Smooth muscle cell (in vitro differentiated cells): ENCODE results near the gene BCR. TPM values are rescaled to one million over a fixed set of nuclear protein-coding genes. Genes with fewer than 3 reads are reported as not detected.

ENCODE experiments used
- DNase-seq: peaks from one replicate; lab custom pipeline; 2025; ENCODE audit not compliant: unreplicated experiment; lab: John Stamatoyannopoulos, UW
- H2AFZ ChIP-seq: fragments of 200-600 bp; sonication (generic); 2 replicates; pipeline ENCODE4 v1.6.0; 2016; ENCODE audit warnings: antibody characterized with exemption, low read depth, mild to moderate bottlenecking
- H3F3A ChIP-seq: fragments of 200-600 bp; sonication (generic); 2 replicates; pipeline ENCODE4 v1.6.0; 2017; ENCODE audit warnings: antibody characterized with exemption, low read depth
- H3K27ac ChIP-seq: fragments of 200-600 bp; sonication (generic); 2 replicates; pipeline ENCODE4 v1.5.1; 2016; ENCODE audit warnings: low read depth, mild to moderate bottlenecking
- H3K27me3 ChIP-seq: fragments of 200-600 bp; sonication (generic); 2 replicates; pipeline ENCODE4 v1.6.1; 2016; ENCODE audit warnings: low read depth, mild to moderate bottlenecking
- H3K36me3 ChIP-seq: fragments of 200-600 bp; sonication (generic); 2 replicates; pipeline ENCODE4 v1.5.1; 2016; ENCODE audit warnings: low read depth
- H3K4me1 ChIP-seq: fragments of 200-600 bp; sonication (generic); 2 replicates; pipeline ENCODE4 v1.5.1; 2016; ENCODE audit warnings: low read depth
- H3K4me2 ChIP-seq: fragments of 200-600 bp; sonication (generic); 2 replicates; pipeline ENCODE4 v1.6.0; 2016; ENCODE audit warnings: mild to moderate bottlenecking
- H3K4me3 ChIP-seq: fragments of 200-600 bp; sonication (generic); 2 replicates; pipeline ENCODE4 v1.5.1; 2016; ENCODE audit warnings: mild to moderate bottlenecking
- H3K79me2 ChIP-seq: fragments of 200-600 bp; sonication (generic); 2 replicates; pipeline ENCODE4 v1.6.0; 2016; ENCODE audit warnings: low read depth, mild to moderate bottlenecking
- H3K9ac ChIP-seq: fragments of 200-600 bp; sonication (generic); 2 replicates; pipeline ENCODE4 v1.6.0; 2016; ENCODE audit warnings: low read depth
- H3K9me3 ChIP-seq: fragments of 200-600 bp; sonication (generic); replicated peaks from 2 replicates; pipeline ENCODE4 v1.5.1; 2016; ENCODE audit warnings: low read depth
- H4K20me1 ChIP-seq: fragments of 200-600 bp; sonication (generic); 2 replicates; pipeline ENCODE4 v1.6.0; 2016; ENCODE audit warnings: low read depth
- WGBS: methylation state at CpG from one replicate; pipeline ENCODE4 v1.1.7; 2016; ENCODE audit warnings: low lambda C conversion rate; 5-methylcytosine and 5-hydroxymethylcytosine counted together
- polyA plus RNA-seq: library from polyadenylated mRNA; unstranded; fragments of >200 nt; fragmentation: Nextera tagmentation; extraction: Ambion mirVana; gene quantifications from 2 replicates; pipeline ENCODE4 v1.2.1, GENCODE V29; 2016
- total RNA-seq: library from RNA; depleted of rRNA; stranded (reverse); fragments of >200 nt; gene quantifications from 2 replicates; pipeline ENCODE4 v1.2.3, GENCODE V29; 2014
- TF ChIP-seq, protein P1 (sequence below): fragments of 200-600 bp; sonication (generic); IDR thresholded peaks from 2 replicates; pipeline ENCODE4 v1.5.1; 2017; ENCODE audit warnings: borderline replicate concordance, mild to moderate bottlenecking, antibody characterized with exemption; ENCODE audit not compliant: insufficient read depth, poor library complexity, severe bottlenecking

The BCR gene
- total and polyA plus RNA-seq, 2 experiments from 2014 or later = 11.1 to 13.4 TPM

DNA sequence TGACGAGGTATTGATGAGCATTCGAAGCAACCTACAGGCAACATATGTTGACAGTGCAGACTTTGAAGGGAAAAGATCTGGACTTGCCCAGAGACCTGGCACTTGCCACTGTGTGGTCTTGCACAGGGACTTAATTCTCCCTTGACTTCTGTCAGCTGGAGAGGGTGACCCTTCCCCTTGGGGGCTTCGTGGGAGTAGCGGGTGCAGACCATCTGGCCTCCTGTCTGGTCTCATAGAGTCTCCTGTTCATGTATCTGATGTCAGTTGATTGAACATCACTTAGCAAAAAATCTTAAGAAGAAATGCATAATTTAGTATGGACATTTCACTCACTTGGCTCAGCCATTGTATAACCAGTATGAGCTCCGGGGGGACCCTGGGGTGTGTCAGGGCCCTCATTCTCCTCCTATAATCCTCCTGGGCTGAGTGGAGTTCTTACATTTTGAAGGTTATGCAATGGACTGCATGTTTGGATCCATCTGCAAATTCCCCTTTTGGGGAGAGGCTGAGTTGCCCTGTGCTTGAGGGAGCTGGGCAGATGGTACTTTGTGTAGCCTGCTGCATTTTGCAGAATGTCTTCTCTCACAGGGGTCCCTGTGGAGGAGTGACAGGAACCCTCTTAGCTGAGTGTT lies 13.0 kb downstream of the BCR start:
- no peaks in the 10 kb centered on the region for H3K36me3 ChIP-seq
- WGBS = 98% methylated on average over 5 of the region's 5 CpGs
- H3K4me3 ChIP-seq = no peak overlapping the region
- H3K4me2 ChIP-seq = no peak overlapping the region
- peaks cover 2% of the 10 kb centered on the region for H3K4me1 ChIP-seq
- H3K9ac ChIP-seq = no peak overlapping the region
- H3K79me2 ChIP-seq = peaks cover 64% of the 10 kb centered on the region
- no peaks in the 10 kb centered on the region for H3F3A ChIP-seq
- no peak overlapping the region for H3K27ac ChIP-seq
- TF ChIP-seq, protein P1, sequence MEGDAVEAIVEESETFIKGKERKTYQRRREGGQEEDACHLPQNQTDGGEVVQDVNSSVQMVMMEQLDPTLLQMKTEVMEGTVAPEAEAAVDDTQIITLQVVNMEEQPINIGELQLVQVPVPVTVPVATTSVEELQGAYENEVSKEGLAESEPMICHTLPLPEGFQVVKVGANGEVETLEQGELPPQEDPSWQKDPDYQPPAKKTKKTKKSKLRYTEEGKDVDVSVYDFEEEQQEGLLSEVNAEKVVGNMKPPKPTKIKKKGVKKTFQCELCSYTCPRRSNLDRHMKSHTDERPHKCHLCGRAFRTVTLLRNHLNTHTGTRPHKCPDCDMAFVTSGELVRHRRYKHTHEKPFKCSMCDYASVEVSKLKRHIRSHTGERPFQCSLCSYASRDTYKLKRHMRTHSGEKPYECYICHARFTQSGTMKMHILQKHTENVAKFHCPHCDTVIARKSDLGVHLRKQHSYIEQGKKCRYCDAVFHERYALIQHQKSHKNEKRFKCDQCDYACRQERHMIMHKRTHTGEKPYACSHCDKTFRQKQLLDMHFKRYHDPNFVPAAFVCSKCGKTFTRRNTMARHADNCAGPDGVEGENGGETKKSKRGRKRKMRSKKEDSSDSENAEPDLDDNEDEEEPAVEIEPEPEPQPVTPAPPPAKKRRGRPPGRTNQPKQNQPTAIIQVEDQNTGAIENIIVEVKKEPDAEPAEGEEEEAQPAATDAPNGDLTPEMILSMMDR = no peak
- no peak overlapping the region for H2AFZ ChIP-seq
- no peaks in the 10 kb centered on the region for H3K9me3 ChIP-seq
- no peaks in the 10 kb centered on the region for H3K27me3 ChIP-seq
- peaks cover 99% of the 10 kb centered on the region for H4K20me1 ChIP-seq
- DNase-seq = no peak

DNA sequence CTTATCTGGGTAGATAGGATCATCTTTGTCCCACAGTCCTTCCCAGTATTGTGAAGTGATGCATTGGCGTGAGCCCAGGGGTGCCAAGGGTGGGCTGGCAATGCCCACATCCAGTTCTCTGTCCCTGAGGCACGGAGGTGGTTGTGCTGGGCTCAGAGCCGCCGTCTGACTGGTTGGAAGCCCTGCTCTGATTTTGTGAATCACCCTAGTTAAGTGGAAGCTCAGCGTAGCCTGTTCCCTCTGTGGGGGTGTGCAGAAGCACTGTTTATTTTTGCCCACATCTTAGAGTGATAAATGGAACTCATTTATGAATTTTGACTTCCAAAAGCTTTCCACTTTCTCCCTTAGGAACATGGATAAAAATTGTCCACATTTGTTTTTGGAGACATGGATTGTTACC lies 13.6 kb downstream of the BCR start:
- H3F3A ChIP-seq = no peaks in the 10 kb centered on the region
- H4K20me1 ChIP-seq = peaks cover 99% of the 10 kb centered on the region
- no peak overlapping the region for H3K9ac ChIP-seq
- no peaks in the 10 kb centered on the region for H3K9me3 ChIP-seq
- no peaks in the 10 kb centered on the region for H3K4me1 ChIP-seq
- no peaks in the 10 kb centered on the region for H3K36me3 ChIP-seq
- no peak for DNase-seq
- H3K27ac ChIP-seq = no peak overlapping the region
- WGBS = 40% methylated on average over 5 of the region's 5 CpGs
- H3K4me2 ChIP-seq = no peak overlapping the region
- TF ChIP-seq, protein P1 = no peak
- H3K27me3 ChIP-seq = no peaks in the 10 kb centered on the region
- no peak overlapping the region for H2AFZ ChIP-seq
- H3K79me2 ChIP-seq = peaks cover 61% of the 10 kb centered on the region
- no peak overlapping the region for H3K4me3 ChIP-seq

DNA sequence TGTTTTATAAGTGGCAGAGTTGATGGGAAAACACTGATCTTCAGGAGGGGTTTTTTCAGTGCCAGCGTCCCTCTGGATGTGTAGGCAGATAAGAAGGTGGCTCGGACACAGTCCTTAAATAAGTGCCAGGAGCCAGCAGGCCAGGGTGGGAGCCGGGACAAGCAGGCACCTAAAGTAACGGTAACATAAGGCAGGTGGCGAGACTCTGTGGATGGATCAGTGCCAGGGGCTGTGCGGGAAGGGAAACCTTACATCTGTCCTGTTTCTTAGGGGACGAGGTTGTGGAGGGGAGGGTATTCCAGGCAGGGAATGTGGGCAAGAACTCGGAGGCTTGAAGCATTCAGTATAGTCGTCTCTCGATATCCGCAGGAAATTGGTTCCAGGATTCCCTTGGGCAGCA lies 15.9 kb downstream of the BCR start:
- peaks cover 99% of the 10 kb centered on the region for H4K20me1 ChIP-seq
- H3K9ac ChIP-seq = no peak overlapping the region
- peaks cover 58% of the 10 kb centered on the region for H3K79me2 ChIP-seq

DNA sequence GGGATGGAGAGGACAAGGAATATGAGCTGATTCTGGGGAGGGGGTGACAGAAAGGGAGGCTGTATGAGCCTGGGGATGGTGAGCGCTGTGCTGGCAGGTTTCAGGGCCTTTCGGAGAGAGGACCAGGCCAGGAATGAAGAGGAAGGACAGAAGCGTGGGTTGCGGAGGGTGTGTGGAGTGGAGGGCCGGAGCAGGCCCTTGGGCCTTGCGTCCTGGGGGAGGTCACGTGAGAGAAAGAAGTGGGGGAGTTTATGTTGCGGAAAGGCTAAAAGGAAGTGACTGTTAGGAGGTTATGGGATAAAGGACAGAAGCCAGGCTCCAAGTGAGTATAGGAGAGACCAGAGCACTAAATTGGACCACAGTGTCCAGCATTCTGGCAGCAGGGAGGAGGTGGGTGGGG lies 17.5 kb downstream of the BCR start:
- peaks cover 97% of the 10 kb centered on the region for H4K20me1 ChIP-seq
- H3K9ac ChIP-seq = no peak overlapping the region
- no peaks in the 10 kb centered on the region for H3K27me3 ChIP-seq
- no peak overlapping the region for H3K4me2 ChIP-seq
- H3K79me2 ChIP-seq = peaks cover 57% of the 10 kb centered on the region
- H3K36me3 ChIP-seq = no peaks in the 10 kb centered on the region
- 94% methylated on average over 8 of the region's 8 CpGs for WGBS
- H3K9me3 ChIP-seq = no peaks in the 10 kb centered on the region
- TF ChIP-seq, protein P1 = no peak
- no peak overlapping the region for H3K4me3 ChIP-seq
- peaks cover 7% of the 10 kb centered on the region for H3K4me1 ChIP-seq
- no peaks in the 10 kb centered on the region for H3F3A ChIP-seq
- no peak overlapping the region for H2AFZ ChIP-seq
- H3K27ac ChIP-seq = no peak overlapping the region
- DNase-seq = no peak

More for the DNA sequence above, 15.9 kb downstream of the BCR start:
- H3K27ac ChIP-seq = no peak overlapping the region
- TF ChIP-seq, protein P1 = no peak
- no peak for DNase-seq
- H2AFZ ChIP-seq = no peak overlapping the region
- H3K27me3 ChIP-seq = no peaks in the 10 kb centered on the region
- no peaks in the 10 kb centered on the region for H3F3A ChIP-seq
- H3K4me1 ChIP-seq = peaks cover 7% of the 10 kb centered on the region
- H3K4me3 ChIP-seq = no peak overlapping the region
- no peak overlapping the region for H3K4me2 ChIP-seq
- no peaks in the 10 kb centered on the region for H3K36me3 ChIP-seq
- WGBS = 84% methylated on average over 11 of the region's 11 CpGs
- no peaks in the 10 kb centered on the region for H3K9me3 ChIP-seq
